WI38 (cell line): ENCODE results near the gene RNF207.
"Not testable (repeated sequence)": the region's sequence is repeated elsewhere in the genome, so short reads cannot be mapped to it uniquely, and the experiment has no call there.

Experiments
- H3K4me3 ChIP-seq: 2 replicates; pipeline ENCODE4 v1.5.1; 2011; ENCODE audit warnings: low read depth, mild to moderate bottlenecking, control low read depth, low read length
- CTCF ChIP-seq: IDR thresholded peaks from 2 replicates; pipeline ENCODE4 v1.5.1; 2012; ENCODE audit warnings: low read depth, mild to moderate bottlenecking, control low read depth, low read length

RNF207 gene

GRCh38 chr1:6210591-6211355 lies 4.9 kb downstream of the RNF207 start:
- no peak for TF ChIP-seq CTCF
- H3K4me3 ChIP-seq: no peak overlapping the region

GRCh38 chr1:6211731-6212130 lies 5.8 kb downstream of the RNF207 start:
- H3K4me3 ChIP-seq: no peak overlapping the region
- TF ChIP-seq CTCF: no peak

- TF ChIP-seq CTCF: no peak
Observed at GRCh38 chr1:6212193-6212959, 6.5 kb downstream of the RNF207 start.

GRCh38 chr1:6218375-6219164 lies 12.7 kb downstream of the RNF207 start:
- no peak for TF ChIP-seq CTCF
- no peak overlapping the region for H3K4me3 ChIP-seq

More at GRCh38 chr1:6212193-6212959, 6.5 kb downstream of the RNF207 start:
- H3K4me3 ChIP-seq: no peak overlapping the region

- not testable (repeated sequence) for H3K4me3 ChIP-seq
Observed at GRCh38 chr1:6219641-6220040, 13.7 kb downstream of the RNF207 start.

- TF ChIP-seq CTCF: no peak
- H3K4me3 ChIP-seq: no peak overlapping the region
Observed at GRCh38 chr1:6220236-6220635, 14.3 kb downstream of the RNF207 start.

GRCh38 chr1:6221210-6221784 lies 15.4 kb downstream of the RNF207 start:
- no peak for TF ChIP-seq CTCF

More at GRCh38 chr1:6221210-6221784, 15.4 kb downstream of the RNF207 start:
- H3K4me3 ChIP-seq: no peak overlapping the region
